Epidermal melanocyte (primary cell): ENCODE results near the gene SEC24D.

Source experiments
- DNase-seq: peaks from one replicate; pipeline ENCODE4 v3.0.0; 2011; ENCODE audit warnings: low spot score; ENCODE audit not compliant: insufficient read length

The SEC24D gene

GRCh38 chr4:118753685-118754084 is 82.2 kb downstream of the SEC24D start:
- no peak for DNase-seq

- DNase-seq: no peak
Measured at GRCh38 chr4:118753096-118753495, 82.8 kb downstream of the SEC24D start.

DNA sequence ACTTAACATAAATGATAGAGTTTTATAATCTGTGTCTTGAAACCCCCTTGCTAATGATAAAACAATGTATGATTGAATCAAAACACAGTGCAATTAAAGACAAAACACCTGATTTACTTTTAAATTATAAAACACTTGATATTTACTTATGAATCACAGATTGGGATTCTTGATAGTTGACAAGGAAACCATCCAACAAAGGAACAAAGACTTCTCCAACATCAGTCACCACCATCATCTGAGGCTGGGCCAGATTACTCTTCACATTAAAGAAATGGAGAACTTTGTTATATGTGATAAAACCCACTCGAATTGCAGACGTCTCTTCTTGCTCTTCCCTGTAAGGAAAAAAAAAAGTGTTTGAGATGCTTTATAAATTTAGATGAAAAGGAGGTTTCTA is 83.4 kb downstream of the SEC24D start:
- DNase-seq: no peak

DNA sequence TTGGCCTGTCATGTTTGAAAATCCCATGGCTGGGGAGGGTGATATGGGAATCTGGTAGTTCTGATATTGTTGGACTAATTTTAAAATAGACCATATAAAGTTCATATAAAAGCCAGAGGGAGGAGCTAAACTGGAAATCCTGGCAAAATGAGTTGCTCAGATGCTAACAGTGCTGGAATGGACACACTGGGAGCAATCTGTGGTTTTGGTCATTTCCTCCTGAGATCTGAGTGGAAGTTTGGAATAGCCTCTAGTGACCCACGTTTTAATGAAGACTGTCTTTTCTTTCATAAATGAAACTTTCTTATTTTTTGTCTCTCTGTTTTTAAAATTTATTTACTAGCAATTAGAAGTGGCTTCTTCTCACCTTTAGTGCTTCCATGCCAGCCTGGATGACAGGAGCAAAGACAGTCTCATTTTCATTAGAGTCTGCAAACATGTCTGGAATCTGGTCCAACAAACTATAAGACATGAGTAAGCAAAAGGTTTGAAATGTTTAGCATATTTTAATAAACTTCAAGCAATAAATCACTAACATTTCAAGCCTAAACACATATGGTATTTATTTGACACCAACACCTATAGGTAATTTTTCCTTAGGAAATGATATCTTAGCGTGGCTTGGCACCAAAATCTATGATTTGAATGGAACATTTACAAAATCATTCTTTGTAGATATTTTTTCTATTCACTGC is 84.2 kb downstream of the SEC24D start:
- no peak for DNase-seq

DNA sequence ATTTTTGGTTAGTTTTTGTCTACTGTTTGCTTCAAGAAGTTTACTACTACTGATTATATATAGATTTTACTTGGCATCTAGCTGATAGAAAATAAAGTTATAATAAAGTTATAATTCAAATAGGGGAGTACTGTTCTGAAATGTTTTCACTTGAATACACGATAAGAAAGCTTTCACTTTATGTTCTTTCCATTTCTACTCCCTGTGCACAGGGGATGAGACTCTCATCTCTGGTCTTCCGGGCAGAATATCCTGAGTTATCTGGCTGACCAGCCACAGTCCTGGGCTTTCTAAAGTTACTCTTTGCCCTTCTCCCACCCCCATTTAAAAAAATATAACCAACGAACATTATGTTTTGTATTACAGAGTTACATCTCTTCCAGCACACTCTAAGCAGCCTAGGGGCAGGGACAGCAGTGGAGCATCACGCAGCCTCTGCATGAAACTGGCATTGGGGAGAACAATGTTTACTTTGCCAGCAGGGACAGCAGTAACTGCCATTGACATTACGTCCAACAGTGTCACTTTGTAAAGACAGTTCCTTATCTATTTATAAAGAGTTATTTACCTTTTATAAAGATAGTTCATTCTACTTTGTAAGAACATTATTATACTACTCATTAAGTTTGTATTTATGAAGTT is 86.5 kb downstream of the SEC24D start:
- no peak for DNase-seq

GRCh38 chr4:118746251-118746919 is 89.5 kb downstream of the SEC24D start:
- no peak for DNase-seq

GRCh38 chr4:118745357-118745756 is 90.6 kb downstream of the SEC24D start:
- no peak for DNase-seq

DNA sequence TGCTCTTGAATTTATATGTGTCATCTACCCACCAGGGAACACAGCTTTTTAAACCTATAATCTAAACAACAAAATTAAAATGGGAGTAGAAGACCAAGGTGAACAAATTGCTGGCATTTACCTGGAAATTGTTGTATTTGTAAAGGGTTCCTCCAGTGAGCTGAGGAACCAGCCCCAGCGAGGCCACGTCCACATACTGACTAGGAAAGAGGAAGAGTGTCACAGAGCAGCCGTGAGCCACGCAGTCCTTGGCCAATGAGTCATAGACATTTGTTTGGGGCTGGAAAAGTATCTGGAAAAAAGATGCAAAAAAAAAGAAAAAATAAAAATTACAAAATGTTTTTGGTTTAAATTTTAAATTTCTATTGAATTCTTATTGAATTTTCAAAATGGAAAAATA is 92.1 kb downstream of the SEC24D start:
- no peak for DNase-seq

GRCh38 chr4:118742050-118742449 is 93.9 kb downstream of the SEC24D start:
- no peak for DNase-seq

DNA sequence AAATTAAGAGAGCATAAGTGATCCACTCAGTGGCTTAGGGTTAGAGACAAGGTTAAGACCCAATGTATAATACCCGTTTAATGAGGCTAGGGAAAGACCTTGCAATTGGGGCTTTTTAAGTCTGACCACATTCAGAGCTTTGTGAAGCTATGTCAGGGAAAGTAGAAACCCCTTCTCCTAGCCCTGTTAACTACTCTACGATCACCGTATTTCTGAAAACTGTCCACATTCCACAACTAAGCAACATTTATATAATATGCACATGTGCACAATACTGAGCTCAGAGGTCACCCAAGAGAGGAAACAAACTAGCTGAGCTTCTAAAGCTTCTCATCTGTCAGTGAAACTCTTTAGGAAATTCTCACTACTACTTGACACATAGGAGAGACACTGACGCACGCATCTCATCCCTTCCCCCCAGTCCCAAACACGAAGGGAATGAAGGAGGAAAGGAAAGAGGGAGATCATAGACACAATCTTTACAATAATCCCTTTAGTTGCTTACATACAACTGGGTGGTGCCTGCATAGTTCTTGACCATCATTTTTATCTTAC is 94.5 kb downstream of the SEC24D start:
- no peak for DNase-seq

- DNase-seq: peak; percentile 33
Measured at GRCh38 chr4:118740869-118741268, 95.1 kb downstream of the SEC24D start.

- DNase-seq: no peak
Measured at GRCh38 chr4:118739022-118739713, 96.8 kb downstream of the SEC24D start.

GRCh38 chr4:118738090-118738489 is 97.8 kb downstream of the SEC24D start:
- no peak for DNase-seq

DNA sequence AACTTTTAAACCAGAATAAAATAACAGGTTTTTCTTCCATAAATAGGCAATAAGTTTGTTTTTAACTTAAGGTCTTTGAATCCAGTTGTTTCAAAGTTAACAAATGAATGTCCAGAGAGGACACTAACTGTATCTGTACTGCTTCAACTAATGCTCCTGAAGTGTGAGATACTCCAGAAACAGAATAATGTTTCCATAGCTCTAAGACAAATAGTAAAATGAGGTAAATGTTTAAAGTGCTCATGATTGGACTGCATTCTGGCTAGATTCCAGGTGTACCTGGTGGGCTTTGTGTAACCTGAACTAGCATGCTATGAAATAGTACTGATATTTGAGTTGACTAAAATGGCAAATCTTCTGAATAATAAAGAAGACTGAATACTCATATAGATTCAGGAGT is 99.0 kb downstream of the SEC24D start:
- DNase-seq: no peak

- DNase-seq: no peak
Measured at GRCh38 chr4:118734491-118735205, 101.3 kb downstream of the SEC24D start.

DNA sequence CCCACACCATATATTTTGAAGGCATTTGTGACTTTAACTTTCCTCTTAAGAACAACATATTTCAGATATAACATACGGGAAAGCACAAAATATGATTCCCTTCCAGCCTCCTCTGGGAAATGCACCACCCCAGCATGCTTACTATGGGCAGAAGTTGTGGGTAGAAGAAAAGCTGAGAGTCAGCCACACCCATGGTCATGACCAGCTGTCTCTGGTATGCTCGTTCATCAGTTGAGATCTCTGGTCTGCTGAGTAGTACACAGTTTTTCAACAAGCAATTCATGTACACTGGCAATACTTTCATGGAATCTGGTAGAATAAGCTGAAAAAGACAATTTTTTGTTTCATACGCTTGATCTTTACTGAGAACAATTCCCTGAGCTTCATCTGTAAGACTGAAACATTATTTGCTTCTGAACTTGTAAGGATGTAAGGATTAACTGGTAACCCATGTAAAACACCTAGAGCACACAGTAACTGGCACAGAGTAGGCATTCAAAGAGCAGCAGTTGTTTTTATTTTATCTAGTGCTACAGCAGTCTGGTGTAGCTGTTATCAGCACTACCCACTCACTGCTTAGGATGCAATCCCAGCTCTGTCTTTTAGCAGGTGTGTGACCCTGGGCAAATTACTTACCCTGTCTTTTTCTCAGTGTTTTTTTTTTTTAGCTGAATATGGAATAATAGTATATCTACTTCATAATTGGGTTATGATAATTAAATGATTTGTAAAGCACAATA is 103.2 kb downstream of the SEC24D start:
- no peak for DNase-seq

DNA sequence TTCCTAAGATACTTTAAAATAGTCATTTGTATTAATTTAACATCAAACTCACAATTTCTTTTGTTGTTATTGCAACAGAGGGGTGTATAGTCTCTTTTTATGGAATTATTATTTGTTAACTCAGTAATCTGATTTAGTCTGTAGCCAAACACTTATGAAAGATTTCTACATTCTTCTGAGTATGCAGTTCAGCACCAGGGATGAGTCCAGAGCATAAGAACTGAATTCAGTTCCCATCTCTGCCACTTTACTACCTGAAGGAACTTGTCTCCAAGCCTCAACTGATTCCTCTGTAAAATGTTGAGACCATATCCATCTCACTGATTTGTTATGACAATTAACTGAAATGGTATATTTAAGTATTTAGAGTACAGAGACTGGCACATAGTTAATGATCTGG is 105.2 kb downstream of the SEC24D start:
- no peak for DNase-seq

- no peak for DNase-seq
Measured at GRCh38 chr4:118729287-118730286, 106.3 kb downstream of the SEC24D start.

GRCh38 chr4:118727360-118727759 is 108.6 kb downstream of the SEC24D start:
- no peak for DNase-seq
